Measurements from ENCODE around the gene PCDHGB3. TPM values are rescaled to one million over a fixed set of nuclear protein-coding genes. Genes with fewer than 3 reads are reported as not detected.

Gene PCDHGB3
- total RNA-seq, 1 experiment from 2014 or later: 1.6 TPM

DNA sequence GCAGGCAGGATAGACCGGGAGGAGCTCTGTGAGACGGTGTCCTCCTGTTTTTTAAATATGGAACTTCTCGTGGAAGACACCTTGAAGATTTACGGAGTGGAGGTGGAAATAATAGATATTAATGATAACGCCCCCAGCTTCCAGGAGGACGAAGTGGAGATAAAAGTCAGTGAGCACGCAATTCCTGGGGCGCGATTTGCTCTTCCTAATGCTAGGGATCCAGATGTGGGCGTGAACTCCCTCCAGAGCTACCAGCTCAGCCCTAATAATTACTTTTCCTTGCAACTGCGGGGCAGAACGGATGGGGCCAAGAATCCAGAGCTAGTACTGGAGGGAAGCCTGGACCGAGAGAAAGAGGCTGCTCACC, 51.4 kb downstream of the PCDHGB3 start:
- H3K79me1 ChIP-seq (ENCODE audit: insufficient read depth, low read depth, low read length, poor library complexity, severe bottlenecking): no peaks in the 10 kb centered on the region
- H3T11ph ChIP-seq (ENCODE audit: low read length): no peak overlapping the region
- H3K9me3 Mint-ChIP-seq: peaks cover 65 to 81% of the 10 kb centered on the region in 2 experiments
- WGBS (ENCODE audit: extremely low coverage, insufficient read length, low lambda C conversion rate): no CpG with 5 or more reads among the region's 13 CpGs
- H3K56ac ChIP-seq (ENCODE audit: insufficient read length, low read depth, low read length): no peak overlapping the region
- peaks cover 13% of the 10 kb centered on the region for H3K9me3 ChIP-seq (ENCODE audit: control insufficient read depth, low read depth, low read length)
- peaks cover 4 to 5% of the 10 kb centered on the region in 2 experiments; a peak in 3 of 4 replicates for H3K4me1 Mint-ChIP-seq
- TF ChIP-seq, protein P1, sequence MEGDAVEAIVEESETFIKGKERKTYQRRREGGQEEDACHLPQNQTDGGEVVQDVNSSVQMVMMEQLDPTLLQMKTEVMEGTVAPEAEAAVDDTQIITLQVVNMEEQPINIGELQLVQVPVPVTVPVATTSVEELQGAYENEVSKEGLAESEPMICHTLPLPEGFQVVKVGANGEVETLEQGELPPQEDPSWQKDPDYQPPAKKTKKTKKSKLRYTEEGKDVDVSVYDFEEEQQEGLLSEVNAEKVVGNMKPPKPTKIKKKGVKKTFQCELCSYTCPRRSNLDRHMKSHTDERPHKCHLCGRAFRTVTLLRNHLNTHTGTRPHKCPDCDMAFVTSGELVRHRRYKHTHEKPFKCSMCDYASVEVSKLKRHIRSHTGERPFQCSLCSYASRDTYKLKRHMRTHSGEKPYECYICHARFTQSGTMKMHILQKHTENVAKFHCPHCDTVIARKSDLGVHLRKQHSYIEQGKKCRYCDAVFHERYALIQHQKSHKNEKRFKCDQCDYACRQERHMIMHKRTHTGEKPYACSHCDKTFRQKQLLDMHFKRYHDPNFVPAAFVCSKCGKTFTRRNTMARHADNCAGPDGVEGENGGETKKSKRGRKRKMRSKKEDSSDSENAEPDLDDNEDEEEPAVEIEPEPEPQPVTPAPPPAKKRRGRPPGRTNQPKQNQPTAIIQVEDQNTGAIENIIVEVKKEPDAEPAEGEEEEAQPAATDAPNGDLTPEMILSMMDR (conservative IDR thresholded peaks at IDR 0.05): no peak
- H2BK120ac ChIP-seq (ENCODE audit: low read depth, low read length, poor library complexity, severe bottlenecking): no peak overlapping the region
- H4K91ac ChIP-seq (ENCODE audit: insufficient read length, low read depth, low read length): no peak overlapping the region
- peaks cover 7% of the 10 kb centered on the region for H3K23me2 ChIP-seq (ENCODE audit: insufficient read length, low read depth, low read length, poor library complexity, severe bottlenecking)
- H4K5ac ChIP-seq (ENCODE audit: insufficient read length, low read depth, low read length): no peak overlapping the region
- H3K36me3 Mint-ChIP-seq (ENCODE audit: insufficient read depth in 1 of 3, low read depth in 3 of 3): peaks cover 52 to 87% (median 64%) of the 10 kb centered on the region in 3 experiments
- no peak overlapping the region for H2BK12ac ChIP-seq (ENCODE audit: insufficient read length, low read depth, low read length)
- H3K27me3 Mint-ChIP-seq (ENCODE audit: low read depth): peaks cover 17% of the 10 kb centered on the region
- no peaks in the 10 kb centered on the region; the same call in 1 of the 2 replicates for H3K27me3 ChIP-seq (ENCODE audit: insufficient read depth, low read length)
- H3K23ac ChIP-seq (ENCODE audit: insufficient read length, low read depth, low read length): no peak overlapping the region
- H3K4me2 ChIP-seq (ENCODE audit: insufficient read depth, insufficient read length, low read length): no peak overlapping the region
- H3K9ac ChIP-seq (ENCODE audit: extremely low read depth, insufficient read length, low read length): no peak overlapping the region
- no peak overlapping the region for H3K14ac ChIP-seq (ENCODE audit: insufficient read depth, low read length)
- H3K18ac ChIP-seq (ENCODE audit: insufficient read length, low read depth, low read length): no peak overlapping the region
- no peak overlapping the region for H2BK20ac ChIP-seq (ENCODE audit: low read depth, low read length, poor library complexity, severe bottlenecking)
- no peak overlapping the region for H4K8ac ChIP-seq (replicated peaks; ENCODE audit: insufficient read length, low read depth, low read length)
- H2BK5ac ChIP-seq (ENCODE audit: insufficient read length, low read length): no peak overlapping the region
- no peaks in the 10 kb centered on the region for H3K79me2 ChIP-seq (ENCODE audit: insufficient read depth, low read length)
- 0 out of 5 replicates have a peak overlapping the region, but pooled peaks of 1 of the 2 experiments have one; percentile 17 for H3K4me3 Mint-ChIP-seq
- H3K4me1 ChIP-seq (ENCODE audit: insufficient read depth, low read length): no peaks in the 10 kb centered on the region
- no peak overlapping the region for H3K27ac ChIP-seq (ENCODE audit: insufficient read length, low read depth, low read length)
- H4K20me1 ChIP-seq (ENCODE audit: control insufficient read depth, insufficient read depth, insufficient read length): no peaks in the 10 kb centered on the region
- no peak overlapping the region for H3K4ac ChIP-seq (ENCODE audit: low read depth, low read length)
- no peak for DNase-seq
- H2BK15ac ChIP-seq (ENCODE audit: low read depth, low read length): no peak overlapping the region
- no peak overlapping the region for H2AK5ac ChIP-seq (ENCODE audit: insufficient read length, low read length)
- H3K27ac Mint-ChIP-seq: no peak overlapping the region; a peak in 1 of 7 replicates
- no peak overlapping the region for H2AFZ ChIP-seq (ENCODE audit: low read length)

Other genes starting within 250 kb of the PCDHGB3 start
- 1.3 and 1.6 TPM in 2 replicates for gene PCDHB4, start 248.4 kb upstream of the PCDHGB3 start, total RNA-seq (2021)
- 2.8 and 2.9 TPM in 2 replicates for gene PCDHB5, start 235.0 kb upstream of the PCDHGB3 start, total RNA-seq (2021)
- gene PCDHB6, start 220.2 kb upstream of the PCDHGB3 start, total RNA-seq (2021): 0.22 TPM in 1 of 2 replicates, not detected in the other
- 0.42 and 0.52 TPM in 2 replicates for gene PCDHB7, start 197.6 kb upstream of the PCDHGB3 start, total RNA-seq (2021)
- 0.57 and 0.86 TPM in 2 replicates for gene PCDHB8, start 192.5 kb upstream of the PCDHGB3 start, total RNA-seq (2021)
- gene PCDHB16, start 187.9 kb upstream of the PCDHGB3 start, total RNA-seq (2021): 6.5 and 8.0 TPM in 2 replicates
- 2.6 and 2.9 TPM in 2 replicates for gene PCDHB9, start 183.1 kb upstream of the PCDHGB3 start, total RNA-seq (2021)
- 1.5 and 1.6 TPM in 2 replicates for gene PCDHB10, start 177.9 kb upstream of the PCDHGB3 start, total RNA-seq (2021)
- gene PCDHB11, start 170.6 kb upstream of the PCDHGB3 start, total RNA-seq (2021): 1.9 and 2.0 TPM in 2 replicates
- gene PCDHB12, start 161.5 kb upstream of the PCDHGB3 start, total RNA-seq (2021): 2.3 and 3.1 TPM in 2 replicates
- 1.5 and 1.7 TPM in 2 replicates for gene PCDHB13, start 156.3 kb upstream of the PCDHGB3 start, total RNA-seq (2021)
- gene PCDHB14, start 146.9 kb upstream of the PCDHGB3 start, total RNA-seq (2021): 1.5 and 2.4 TPM in 2 replicates
- gene PCDHB15, start 124.8 kb upstream of the PCDHGB3 start, total RNA-seq (2021): 5.2 and 7.0 TPM in 2 replicates
- not detected in 2 replicates for gene SLC25A2, start 66.2 kb upstream of the PCDHGB3 start, total RNA-seq (2021)
- 90.3 TPM in 2 replicates for gene TAF7, start 49.5 kb upstream of the PCDHGB3 start, total RNA-seq (2021)
- 0.63 and 0.72 TPM in 2 replicates for gene PCDHGA1, start 39.7 kb upstream of the PCDHGB3 start, total RNA-seq (2021)
- 0.90 and 1.1 TPM in 2 replicates for gene PCDHGA2, start 31.5 kb upstream of the PCDHGB3 start, total RNA-seq (2021)
- gene PCDHGA3, start 26.4 kb upstream of the PCDHGB3 start, total RNA-seq (2021): 0.88 and 0.94 TPM in 2 replicates
- gene PCDHGB1, start 20.1 kb upstream of the PCDHGB3 start, total RNA-seq (2021): 5.0 and 5.2 TPM in 2 replicates
- gene PCDHGA4, start 15.2 kb upstream of the PCDHGB3 start, total RNA-seq (2021): 2.3 and 2.6 TPM in 2 replicates
- gene PCDHGB2, start 10.2 kb upstream of the PCDHGB3 start, total RNA-seq (2021): 3.2 and 3.8 TPM in 2 replicates
- 1.1 and 1.3 TPM in 2 replicates for gene PCDHGA5, start 6.1 kb upstream of the PCDHGB3 start, total RNA-seq (2021)
- 1.5 and 1.7 TPM in 2 replicates for gene PCDHGA6, start 3.6 kb downstream of the PCDHGB3 start, total RNA-seq (2021)
- gene PCDHGA7, start 12.5 kb downstream of the PCDHGB3 start, total RNA-seq (2021): 0.83 and 0.88 TPM in 2 replicates
- gene PCDHGB4, start 17.5 kb downstream of the PCDHGB3 start, total RNA-seq (2021): 3.8 and 4.2 TPM in 2 replicates
- 0.90 and 1.0 TPM in 2 replicates for gene PCDHGA8, start 22.4 kb downstream of the PCDHGB3 start, total RNA-seq (2021)
- 3.6 and 3.8 TPM in 2 replicates for gene PCDHGB5, start 27.7 kb downstream of the PCDHGB3 start, total RNA-seq (2021)
- gene PCDHGA9, start 32.5 kb downstream of the PCDHGB3 start, total RNA-seq (2021): 0.83 and 1.3 TPM in 2 replicates
- gene PCDHGB6, start 37.8 kb downstream of the PCDHGB3 start, total RNA-seq (2021): 5.5 and 6.0 TPM in 2 replicates
- 12.5 and 15.1 TPM in 2 replicates for gene PCDHGA10, start 42.7 kb downstream of the PCDHGB3 start, total RNA-seq (2021)
- 6.8 and 7.7 TPM in 2 replicates for gene PCDHGB7, start 47.4 kb downstream of the PCDHGB3 start, total RNA-seq (2021)
- gene PCDHGA11, start 50.8 kb downstream of the PCDHGB3 start, total RNA-seq (2021): 2.6 and 2.7 TPM in 2 replicates
- gene PCDHGA12, start 60.3 kb downstream of the PCDHGB3 start, total RNA-seq (2021): 1.3 and 1.4 TPM in 2 replicates
- gene PCDHGC3, start 105.7 kb downstream of the PCDHGB3 start, total RNA-seq (2021): 19.8 and 22.6 TPM in 2 replicates
- 4.0 and 4.3 TPM in 2 replicates for gene PCDHGC4, start 114.8 kb downstream of the PCDHGB3 start, total RNA-seq (2021)
- gene PCDHGC5, start 118.8 kb downstream of the PCDHGB3 start, total RNA-seq (2021): 0.57 and 0.66 TPM in 2 replicates
- gene DIAPH1, start 248.8 kb downstream of the PCDHGB3 start, total RNA-seq (2021): 117 and 123 TPM in 2 replicates

Data from H9 (cell line).